ENCODE measurements around the gene SRCAP.

DNA sequence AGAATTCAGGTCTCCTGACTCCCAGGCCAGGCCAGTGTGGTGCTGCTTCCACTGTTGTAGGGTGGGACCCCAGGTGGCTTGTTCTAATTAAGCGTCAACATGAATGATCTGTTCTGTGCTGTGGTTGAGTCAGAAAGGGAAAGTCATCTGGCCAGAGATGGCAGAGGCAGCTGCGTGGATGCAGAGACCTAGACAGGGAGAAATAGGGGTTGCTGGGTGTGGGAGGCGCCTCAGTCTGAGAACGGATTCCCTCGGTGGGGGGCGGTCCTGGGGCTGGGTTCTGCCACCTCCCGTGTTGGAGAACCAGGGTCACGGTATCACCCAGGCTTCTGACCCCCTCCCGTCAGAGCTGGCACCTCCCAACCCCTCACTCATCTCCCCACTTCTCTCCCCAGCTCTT is 35.2 kb upstream of the SRCAP start:
- TF ChIP-seq, protein P1, sequence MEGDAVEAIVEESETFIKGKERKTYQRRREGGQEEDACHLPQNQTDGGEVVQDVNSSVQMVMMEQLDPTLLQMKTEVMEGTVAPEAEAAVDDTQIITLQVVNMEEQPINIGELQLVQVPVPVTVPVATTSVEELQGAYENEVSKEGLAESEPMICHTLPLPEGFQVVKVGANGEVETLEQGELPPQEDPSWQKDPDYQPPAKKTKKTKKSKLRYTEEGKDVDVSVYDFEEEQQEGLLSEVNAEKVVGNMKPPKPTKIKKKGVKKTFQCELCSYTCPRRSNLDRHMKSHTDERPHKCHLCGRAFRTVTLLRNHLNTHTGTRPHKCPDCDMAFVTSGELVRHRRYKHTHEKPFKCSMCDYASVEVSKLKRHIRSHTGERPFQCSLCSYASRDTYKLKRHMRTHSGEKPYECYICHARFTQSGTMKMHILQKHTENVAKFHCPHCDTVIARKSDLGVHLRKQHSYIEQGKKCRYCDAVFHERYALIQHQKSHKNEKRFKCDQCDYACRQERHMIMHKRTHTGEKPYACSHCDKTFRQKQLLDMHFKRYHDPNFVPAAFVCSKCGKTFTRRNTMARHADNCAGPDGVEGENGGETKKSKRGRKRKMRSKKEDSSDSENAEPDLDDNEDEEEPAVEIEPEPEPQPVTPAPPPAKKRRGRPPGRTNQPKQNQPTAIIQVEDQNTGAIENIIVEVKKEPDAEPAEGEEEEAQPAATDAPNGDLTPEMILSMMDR (conservative IDR thresholded peaks at IDR 0.05; ENCODE audit: low read length): no peak
- TF ChIP-seq EZH2phosphoT487 (IDR thresholded peaks at IDR 0.05; ENCODE audit: borderline replicate concordance): no peak

Data from Loucy (cell line).